H9 (cell line): ENCODE measurements around the gene HOXC12. TPM values are rescaled to one million over a fixed set of nuclear protein-coding genes. Genes with fewer than 3 reads are reported as not detected.

Experiments used
- DNase-seq: peaks from one replicate; pipeline ENCODE4 v3.0.0-alpha.2; 2017
- H2AFZ ChIP-seq: one replicate; pipeline ENCODE4 v1.6.1; 2013; ENCODE audit warnings: mild to moderate bottlenecking, low read length, control low read depth, moderate library complexity
- H2AK5ac ChIP-seq: 2 replicates; pipeline ENCODE4 v1.6.1; 2013; ENCODE audit warnings: low read length, control low read depth, mixed read lengths; ENCODE audit not compliant: insufficient read length
- H2BK120ac ChIP-seq: one replicate; pipeline ENCODE4 v1.6.1; 2013; ENCODE audit warnings: low read depth, mild to moderate bottlenecking, low read length, control low read depth, inconsistent platforms; ENCODE audit not compliant: poor library complexity, severe bottlenecking
- H2BK12ac ChIP-seq: 2 replicates; pipeline ENCODE4 v1.6.1; 2013; ENCODE audit warnings: low read length, control low read depth, mixed read lengths, low read depth; ENCODE audit not compliant: insufficient read length
- H2BK15ac ChIP-seq: 2 replicates; pipeline ENCODE4 v1.6.1; 2013; ENCODE audit warnings: low read depth, low read length, control low read depth
- H2BK20ac ChIP-seq: one replicate; pipeline ENCODE4 v1.6.1; 2013; ENCODE audit warnings: low read depth, mild to moderate bottlenecking, low read length, control low read depth, inconsistent platforms; ENCODE audit not compliant: poor library complexity, severe bottlenecking
- H2BK5ac ChIP-seq: 2 replicates; pipeline ENCODE4 v1.6.1; 2013; ENCODE audit warnings: low read length, control low read depth, mixed read lengths; ENCODE audit not compliant: insufficient read length
- H3K14ac ChIP-seq: 2 replicates; pipeline ENCODE4 v1.6.1; 2013; ENCODE audit warnings: low read length, control low read depth; ENCODE audit not compliant: insufficient read depth
- H3K18ac ChIP-seq: 2 replicates; pipeline ENCODE4 v1.6.1; 2013; ENCODE audit warnings: low read depth, mild to moderate bottlenecking, mixed read lengths, low read length, control low read depth; ENCODE audit not compliant: insufficient read length
- H3K23ac ChIP-seq: 2 replicates; pipeline ENCODE4 v1.6.1; 2013; ENCODE audit warnings: low read length, control low read depth, mixed read lengths, low read depth; ENCODE audit not compliant: insufficient read length
- H3K23me2 ChIP-seq: 2 replicates; pipeline ENCODE4 v1.6.1; 2013; ENCODE audit warnings: low read depth, mild to moderate bottlenecking, mixed read lengths, low read length, control low read depth; ENCODE audit not compliant: insufficient read length, poor library complexity, severe bottlenecking
- H3K27ac ChIP-seq: 2 replicates; pipeline ENCODE4 v1.5.1; 2013; ENCODE audit warnings: low read length, control low read depth, mixed read lengths, low read depth; ENCODE audit not compliant: insufficient read length
- H3K27me3 ChIP-seq: 2 replicates; pipeline ENCODE4 v1.6.1; 2013; ENCODE audit warnings: low read length, control low read depth, inconsistent platforms; ENCODE audit not compliant: insufficient read depth
- H3K4ac ChIP-seq: 2 replicates; pipeline ENCODE4 v1.6.1; 2013; ENCODE audit warnings: low read depth, mild to moderate bottlenecking, control low read depth, inconsistent platforms, low read length, moderate library complexity
- H3K4me1 ChIP-seq: 2 replicates; pipeline ENCODE4 v1.6.1; 2013; ENCODE audit warnings: low read length, control low read depth, inconsistent platforms; ENCODE audit not compliant: insufficient read depth
- H3K4me2 ChIP-seq: 2 replicates; pipeline ENCODE4 v1.6.1; 2013; ENCODE audit warnings: low read length, control low read depth, mixed read lengths; ENCODE audit not compliant: insufficient read length, insufficient read depth
- H3K56ac ChIP-seq: 2 replicates; pipeline ENCODE4 v1.6.1; 2013; ENCODE audit warnings: low read depth, mild to moderate bottlenecking, mixed read lengths, low read length, control low read depth; ENCODE audit not compliant: insufficient read length
- H3K79me1 ChIP-seq: 2 replicates; pipeline ENCODE4 v1.6.1; 2013; ENCODE audit warnings: low read depth, mild to moderate bottlenecking, moderate library complexity, low read length, control low read depth, inconsistent platforms; ENCODE audit not compliant: insufficient read depth, poor library complexity, severe bottlenecking
- H3K79me2 ChIP-seq: 2 replicates; pipeline ENCODE4 v1.6.1; 2013; ENCODE audit warnings: low read length, control low read depth, inconsistent platforms; ENCODE audit not compliant: insufficient read depth
- H3K9ac ChIP-seq: 2 replicates; pipeline ENCODE4 v1.6.1; 2013; ENCODE audit warnings: low read length, control low read depth, mixed read lengths; ENCODE audit not compliant: insufficient read length; ENCODE audit errors: extremely low read depth
- H3K9me3 ChIP-seq: one replicate; pipeline ENCODE4 v1.6.1; 2013; ENCODE audit warnings: low read depth, low read length, inconsistent platforms; ENCODE audit not compliant: control insufficient read depth
- H3T11ph ChIP-seq: one replicate; pipeline ENCODE4 v1.6.1; 2013; ENCODE audit warnings: mild to moderate bottlenecking, low read length, control low read depth, inconsistent platforms
- H4K20me1 ChIP-seq: one replicate; pipeline ENCODE4 v1.6.1; 2013; ENCODE audit not compliant: control insufficient read depth, insufficient read length, insufficient read depth
- H4K5ac ChIP-seq: 2 replicates; pipeline ENCODE4 v1.6.1; 2013; ENCODE audit warnings: low read depth, mild to moderate bottlenecking, mixed read lengths, low read length, control low read depth; ENCODE audit not compliant: insufficient read length
- H4K8ac ChIP-seq: replicated peaks from 2 replicates; pipeline ENCODE4 v1.6.1; 2013; ENCODE audit warnings: low read length, control low read depth, mixed read lengths, low read depth; ENCODE audit not compliant: insufficient read length
- H4K91ac ChIP-seq: 2 replicates; pipeline ENCODE4 v1.6.1; 2013; ENCODE audit warnings: low read depth, mild to moderate bottlenecking, moderate library complexity, mixed read lengths, low read length, control low read depth; ENCODE audit not compliant: insufficient read length
- H3K27ac Mint-ChIP-seq, 3 experiments: 2 replicates in 2 of 3; 3 replicates in 1 of 3; pipeline ENCODE4 v1.8.0; 2020 to 2021; ENCODE audit warnings: mixed read lengths in 3 of 3, mild to moderate bottlenecking in 1 of 3, moderate library complexity in 1 of 3
- H3K27me3 Mint-ChIP-seq: 2 replicates; pipeline ENCODE4 v1.8.0; 2021; ENCODE audit warnings: low read depth, mild to moderate bottlenecking, moderate library complexity, mixed read lengths
- H3K36me3 Mint-ChIP-seq, 3 experiments: 2 replicates in 2 of 3; 3 replicates in 1 of 3; pipeline ENCODE4 v1.8.0; 2020 to 2021; ENCODE audit warnings: low read depth in 3 of 3, mixed read lengths in 3 of 3; ENCODE audit not compliant: insufficient read depth in 1 of 3
- H3K4me1 Mint-ChIP-seq, 2 experiments: 2 replicates each; pipeline ENCODE4 v1.8.0; 2020; ENCODE audit warnings: mixed read lengths in 2 of 2
- H3K4me3 Mint-ChIP-seq, 2 experiments: 2 replicates in 1 of 2; 3 replicates in 1 of 2; pipeline ENCODE4 v1.8.0; 2020 to 2021; ENCODE audit warnings: mild to moderate bottlenecking in 2 of 2, mixed read lengths in 2 of 2, moderate library complexity in 1 of 2
- H3K9me3 Mint-ChIP-seq, 2 experiments: 2 replicates in 1 of 2; 3 replicates in 1 of 2; pipeline ENCODE4 v1.8.0; 2020; ENCODE audit warnings: mild to moderate bottlenecking in 2 of 2, mixed read lengths in 2 of 2, moderate library complexity in 1 of 2
- WGBS: extraction: QIAGEN DNeasy Blood & Tissue Kit; methylation state at CpG from one replicate; pipeline ENCODE4 v1.1.7; 2013; ENCODE audit warnings: missing lambda C conversion rate, low lambda C conversion rate, mixed read lengths; ENCODE audit not compliant: insufficient read length; ENCODE audit errors: extremely low coverage; 5-methylcytosine and 5-hydroxymethylcytosine counted together
- long read RNA-seq: library from polyadenylated mRNA; unstranded; transcript quantifications from one replicate; pipeline ENCODE4 v2.0.0, GENCODE V29; 2020
- total RNA-seq: library from RNA; stranded (reverse); gene quantifications from 2 replicates; pipeline ENCODE4 v1.2.1, GENCODE V29; 2021
- TF ChIP-seq, protein P1 (sequence below): fragments of 200-600 bp; sonication (generic); conservative IDR thresholded peaks from 3 replicates; pipeline ENCODE4 v1.8.0; 2021; ENCODE audit warnings: antibody characterized with exemption, mild to moderate bottlenecking

The HOXC12 gene, protein sequence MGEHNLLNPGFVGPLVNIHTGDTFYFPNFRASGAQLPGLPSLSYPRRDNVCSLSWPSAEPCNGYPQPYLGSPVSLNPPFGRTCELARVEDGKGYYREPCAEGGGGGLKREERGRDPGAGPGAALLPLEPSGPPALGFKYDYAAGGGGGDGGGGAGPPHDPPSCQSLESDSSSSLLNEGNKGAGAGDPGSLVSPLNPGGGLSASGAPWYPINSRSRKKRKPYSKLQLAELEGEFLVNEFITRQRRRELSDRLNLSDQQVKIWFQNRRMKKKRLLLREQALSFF
- not detected in 2 replicates for total RNA-seq
- long read RNA-seq: 0 reads

DNA sequence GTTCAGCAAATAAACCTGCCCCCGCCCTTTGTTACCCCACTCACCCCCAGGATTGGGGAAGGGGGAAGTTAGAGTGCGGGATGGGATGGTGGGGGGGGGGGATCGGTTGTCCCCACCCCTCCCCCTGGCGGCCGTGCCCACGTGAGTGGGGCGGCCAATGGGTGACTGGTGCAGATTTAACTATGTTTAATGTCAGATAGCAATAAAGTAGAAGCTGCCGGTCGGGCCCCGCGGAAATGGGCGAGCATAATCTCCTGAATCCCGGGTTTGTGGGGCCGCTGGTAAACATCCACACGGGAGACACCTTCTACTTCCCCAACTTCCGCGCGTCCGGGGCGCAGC, at the start of gene HOXC12:
TSS of gene HOXC12 (plus strand) at position 210 of the 342 bp plus-strand sequence. CDS start at position 237, 27 bp downstream.
- Histone ChIP-seq H3K23ac (no peak within 1 kb of the TSS), H2AFZ (no peak within 1 kb of the TSS), H3K79me2 (no peaks in the 10 kb centered on the region), H2BK20ac (no peak within 1 kb of the TSS), H2BK5ac (no peak within 1 kb of the TSS), H3K23me2 (no peaks in the 10 kb centered on the region), H4K8ac (no peak within 1 kb of the TSS), H3K18ac (no peak within 1 kb of the TSS), H2AK5ac (no peak within 1 kb of the TSS), H2BK15ac (no peak within 1 kb of the TSS), H4K20me1 (no peaks in the 10 kb centered on the region), H2BK120ac (no peak within 1 kb of the TSS), H3K4me2 (no peak within 1 kb of the TSS), H4K91ac (no peak within 1 kb of the TSS), H3T11ph (no peak within 1 kb of the TSS), H3K9me3 (no peaks in the 10 kb centered on the region), H2BK12ac (no peak within 1 kb of the TSS), H3K4me1 (no peaks in the 10 kb centered on the region), H3K14ac (no peak within 1 kb of the TSS; the same call in 1 of the 2 replicates), H3K56ac (no peak within 1 kb of the TSS), H3K27me3 (peaks cover 99% of the 10 kb centered on the region), H3K79me1 (no peaks in the 10 kb centered on the region), H3K27ac (no peak within 1 kb of the TSS), H3K9ac (no peak within 1 kb of the TSS), H4K5ac (no peak within 1 kb of the TSS), H3K4ac (no peak within 1 kb of the TSS)
- Mint-ChIP-seq H3K27me3 (peaks cover 99% of the 10 kb centered on the region), H3K9me3 (peaks cover 0 to 3% of the 10 kb centered on the region in 2 experiments; a peak in 2 of 5 replicates), H3K4me3 (no peak within 1 kb of the TSS), H3K4me1 (peaks cover 6 to 20% of the 10 kb centered on the region in 2 experiments; a peak in 3 of 4 replicates), H3K27ac (no peak within 1 kb of the TSS), H3K36me3 (no peaks in the 10 kb centered on the region; a peak in 2 of 7 replicates)
- no CpG with 5 or more reads among the region's 20 CpGs for WGBS
- TF ChIP-seq, protein P1, sequence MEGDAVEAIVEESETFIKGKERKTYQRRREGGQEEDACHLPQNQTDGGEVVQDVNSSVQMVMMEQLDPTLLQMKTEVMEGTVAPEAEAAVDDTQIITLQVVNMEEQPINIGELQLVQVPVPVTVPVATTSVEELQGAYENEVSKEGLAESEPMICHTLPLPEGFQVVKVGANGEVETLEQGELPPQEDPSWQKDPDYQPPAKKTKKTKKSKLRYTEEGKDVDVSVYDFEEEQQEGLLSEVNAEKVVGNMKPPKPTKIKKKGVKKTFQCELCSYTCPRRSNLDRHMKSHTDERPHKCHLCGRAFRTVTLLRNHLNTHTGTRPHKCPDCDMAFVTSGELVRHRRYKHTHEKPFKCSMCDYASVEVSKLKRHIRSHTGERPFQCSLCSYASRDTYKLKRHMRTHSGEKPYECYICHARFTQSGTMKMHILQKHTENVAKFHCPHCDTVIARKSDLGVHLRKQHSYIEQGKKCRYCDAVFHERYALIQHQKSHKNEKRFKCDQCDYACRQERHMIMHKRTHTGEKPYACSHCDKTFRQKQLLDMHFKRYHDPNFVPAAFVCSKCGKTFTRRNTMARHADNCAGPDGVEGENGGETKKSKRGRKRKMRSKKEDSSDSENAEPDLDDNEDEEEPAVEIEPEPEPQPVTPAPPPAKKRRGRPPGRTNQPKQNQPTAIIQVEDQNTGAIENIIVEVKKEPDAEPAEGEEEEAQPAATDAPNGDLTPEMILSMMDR: no peak
- no peak for DNase-seq
